Omental fat pad (tissue), 4 donors: Measurements from ENCODE around the gene KCTD18. TPM values are rescaled to one million over a fixed set of nuclear protein-coding genes. Genes with fewer than 3 reads are reported as not detected.

Source experiments
- ATAC-seq: fragments of 150-250 bp; one replicate; pipeline ENCODE4 v1.9.1; 2016; ENCODE audit warnings: mild to moderate bottlenecking, moderate library complexity; ENCODE audit not compliant: low FRiP score
- DNase-seq: peaks from one replicate; pipeline ENCODE4 v3.0.0-alpha.2; 2019; ENCODE audit warnings: low spot score
- total RNA-seq, 4 donors: library from RNA; depleted of rRNA; stranded (reverse); fragments of >200 nt; gene quantifications; one replicate each; pipeline ENCODE4 v1.1.0, GENCODE V29; 2016
- TF ChIP-seq, protein P1 (sequence below), 3 donors: fragments of 450-650 bp; IDR thresholded peaks; one replicate each; pipeline ENCODE4 v1.5.1; 2016 to 2017; ENCODE audit warnings: antibody characterized with exemption in 3 of 3, mild to moderate bottlenecking in 3 of 3, moderate library complexity in 2 of 3

The KCTD18 gene
- total RNA-seq, 4 donors from 2014 or later: 10.4 to 19.9 (median 14.2) TPM

- ATAC-seq (no peak), DNase-seq (no peak)
- TF ChIP-seq, protein P1, sequence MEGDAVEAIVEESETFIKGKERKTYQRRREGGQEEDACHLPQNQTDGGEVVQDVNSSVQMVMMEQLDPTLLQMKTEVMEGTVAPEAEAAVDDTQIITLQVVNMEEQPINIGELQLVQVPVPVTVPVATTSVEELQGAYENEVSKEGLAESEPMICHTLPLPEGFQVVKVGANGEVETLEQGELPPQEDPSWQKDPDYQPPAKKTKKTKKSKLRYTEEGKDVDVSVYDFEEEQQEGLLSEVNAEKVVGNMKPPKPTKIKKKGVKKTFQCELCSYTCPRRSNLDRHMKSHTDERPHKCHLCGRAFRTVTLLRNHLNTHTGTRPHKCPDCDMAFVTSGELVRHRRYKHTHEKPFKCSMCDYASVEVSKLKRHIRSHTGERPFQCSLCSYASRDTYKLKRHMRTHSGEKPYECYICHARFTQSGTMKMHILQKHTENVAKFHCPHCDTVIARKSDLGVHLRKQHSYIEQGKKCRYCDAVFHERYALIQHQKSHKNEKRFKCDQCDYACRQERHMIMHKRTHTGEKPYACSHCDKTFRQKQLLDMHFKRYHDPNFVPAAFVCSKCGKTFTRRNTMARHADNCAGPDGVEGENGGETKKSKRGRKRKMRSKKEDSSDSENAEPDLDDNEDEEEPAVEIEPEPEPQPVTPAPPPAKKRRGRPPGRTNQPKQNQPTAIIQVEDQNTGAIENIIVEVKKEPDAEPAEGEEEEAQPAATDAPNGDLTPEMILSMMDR (IDR thresholded peaks at IDR 0.05): no peak
These were observed 57.5 kb downstream of the KCTD18 start for GRCh38 chr2:200452377-200452776.

DNA sequence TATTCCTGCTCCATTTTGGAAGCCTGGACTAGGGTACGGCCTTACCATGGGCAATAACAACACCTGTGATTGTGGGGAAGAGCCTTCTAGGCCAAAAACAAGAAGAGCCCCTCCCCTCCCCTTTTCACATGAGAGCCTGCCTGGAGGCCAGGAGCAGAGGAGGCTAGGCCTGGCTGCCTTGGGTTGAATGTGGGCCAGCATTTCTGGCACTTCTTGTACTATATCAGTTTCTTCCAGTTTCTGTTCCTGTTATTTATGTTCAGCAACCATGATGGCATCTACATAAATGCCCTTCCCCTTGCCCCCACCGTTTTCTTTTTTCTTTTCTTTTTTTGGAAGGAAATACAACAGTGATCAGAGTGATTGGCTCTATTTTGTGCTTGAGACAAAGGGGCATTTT is 58.4 kb downstream of the KCTD18 start:
- TF ChIP-seq, protein P1 (IDR thresholded peaks at IDR 0.05): no peak
- ATAC-seq (no peak), DNase-seq (no peak)

GRCh38 chr2:200450288-200450687 is 59.6 kb downstream of the KCTD18 start:
- DNase-seq: no peak

DNA sequence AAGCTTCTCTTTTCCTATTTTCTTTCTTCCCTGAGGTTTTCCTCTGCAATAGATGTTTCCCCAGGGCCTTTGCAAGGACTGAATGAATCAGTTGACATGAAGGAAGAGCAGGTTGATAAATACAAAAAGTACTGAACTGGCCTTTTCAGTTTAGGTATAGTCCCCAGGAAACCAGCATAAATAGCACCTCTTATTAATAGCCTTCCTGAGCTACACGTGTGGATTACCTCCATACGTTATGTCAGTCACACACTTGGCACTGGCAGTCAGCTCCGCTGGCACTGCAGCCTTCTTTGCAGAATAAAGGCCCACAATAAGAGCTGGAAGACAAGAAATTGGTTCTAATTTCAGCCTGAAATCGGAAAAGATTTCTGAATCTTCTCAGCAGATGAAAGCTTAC is 60.7 kb downstream of the KCTD18 start:
- TF ChIP-seq, protein P1 (IDR thresholded peaks at IDR 0.05): no peak
- DNase-seq (no peak), ATAC-seq (no peak)

More at GRCh38 chr2:200450288-200450687, 59.6 kb downstream of the KCTD18 start:
- ATAC-seq: no peak
- TF ChIP-seq, protein P1 (IDR thresholded peaks at IDR 0.05): no peak

DNA sequence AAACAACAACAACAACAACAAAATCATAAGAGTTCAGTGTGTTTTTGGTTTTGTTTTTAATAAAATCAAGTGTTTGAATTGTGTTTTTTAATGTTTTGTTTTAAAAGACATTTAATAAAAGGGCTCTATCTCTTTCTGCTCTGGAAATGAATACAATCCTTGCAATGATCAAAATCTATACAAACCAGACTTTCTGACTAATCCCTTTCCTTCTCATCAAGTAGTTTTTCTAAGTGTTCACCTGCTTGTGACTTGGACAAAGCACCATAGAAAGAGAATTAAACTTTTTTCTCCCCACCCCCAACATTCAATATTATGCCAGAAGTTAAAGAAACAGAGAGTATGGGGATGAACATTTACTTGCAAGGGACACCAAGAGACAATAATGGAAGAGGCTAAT is 61.4 kb downstream of the KCTD18 start:
- ATAC-seq (no peak), DNase-seq (no peak)
- TF ChIP-seq, protein P1 (IDR thresholded peaks at IDR 0.05): no peak

DNA sequence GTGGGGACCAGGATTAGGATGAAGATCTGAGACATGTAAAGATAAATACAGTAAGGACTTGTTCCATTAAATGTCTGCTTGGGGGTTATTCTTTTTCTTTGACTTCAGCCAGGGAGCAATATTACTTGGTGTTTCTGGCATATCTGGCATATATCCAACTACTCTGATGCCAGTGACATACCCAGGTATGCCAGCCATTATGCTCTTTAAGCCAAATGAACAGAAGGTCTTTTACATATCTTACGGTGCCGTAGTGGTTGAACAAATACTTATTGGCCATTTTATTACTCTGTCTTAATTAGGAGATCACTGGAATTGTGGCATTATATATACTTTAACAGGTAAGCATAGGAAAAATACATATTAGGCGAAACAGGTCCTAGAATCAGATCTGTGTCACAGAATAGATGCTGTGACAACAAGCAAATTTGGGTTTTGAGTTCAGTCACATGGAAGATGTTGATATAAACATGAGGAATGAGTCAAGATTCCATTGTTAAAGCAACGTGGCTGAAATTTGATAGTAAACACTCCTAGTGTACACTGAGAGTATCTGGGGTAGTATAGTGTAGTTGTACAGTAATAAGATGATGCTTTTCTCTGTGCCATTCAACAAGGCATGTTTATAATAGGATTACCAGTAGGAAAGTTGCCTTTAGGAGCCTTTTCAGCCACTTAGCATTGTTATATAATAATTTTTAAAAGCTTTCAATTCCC is 62.6 kb downstream of the KCTD18 start:
- DNase-seq (no peak), ATAC-seq (no peak)
- TF ChIP-seq, protein P1 (IDR thresholded peaks at IDR 0.05): no peak

- DNase-seq (no peak), ATAC-seq (no peak)
- TF ChIP-seq, protein P1 (IDR thresholded peaks at IDR 0.05): no peak
These were observed 63.3 kb downstream of the KCTD18 start for GRCh38 chr2:200446612-200447011.
